ENCODE data around the gene ZNF14.

The ZNF14 gene

DNA sequence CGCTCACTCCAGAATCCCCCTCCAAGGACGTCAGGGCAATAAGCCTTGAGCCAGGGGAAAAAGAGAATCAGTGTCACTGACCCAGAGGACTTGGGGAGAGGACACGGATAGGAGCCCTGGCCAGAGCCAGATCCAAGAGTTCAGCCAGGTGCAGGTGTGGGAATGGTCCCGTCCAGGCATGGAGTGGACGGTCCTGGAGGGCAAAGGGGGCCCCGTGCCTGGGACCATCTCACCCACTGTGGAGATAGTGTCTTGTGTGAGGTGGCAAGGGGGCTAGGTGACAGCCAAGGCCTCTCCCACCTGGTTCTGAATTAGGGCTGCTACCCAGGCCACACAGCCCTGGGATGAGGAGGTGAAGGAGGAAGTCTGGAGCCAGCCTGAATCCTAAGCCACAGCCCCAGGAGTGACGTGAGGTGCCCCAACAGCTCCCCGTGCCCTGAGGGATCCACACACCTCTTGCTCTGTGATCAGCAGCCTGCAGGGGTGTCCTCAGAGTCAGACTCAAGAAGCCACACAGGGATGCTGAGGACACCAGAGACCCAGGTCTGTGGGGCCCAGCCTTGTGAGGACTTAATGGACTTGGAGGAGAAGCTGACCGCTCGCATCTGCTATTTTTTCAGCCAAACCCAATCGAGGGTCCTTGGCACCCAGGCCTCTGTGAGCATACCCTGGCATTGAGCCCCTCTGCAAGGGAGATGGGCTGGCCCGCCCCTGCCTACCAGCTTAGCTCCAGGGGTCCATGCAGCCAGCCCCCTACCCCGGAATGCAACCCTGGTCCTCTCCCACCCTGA lies 16.4 kb upstream of the ZNF14 start:
- H3K4me3 ChIP-seq (ENCODE audit: low read length): no peak overlapping the region
- TF ChIP-seq, protein P1, sequence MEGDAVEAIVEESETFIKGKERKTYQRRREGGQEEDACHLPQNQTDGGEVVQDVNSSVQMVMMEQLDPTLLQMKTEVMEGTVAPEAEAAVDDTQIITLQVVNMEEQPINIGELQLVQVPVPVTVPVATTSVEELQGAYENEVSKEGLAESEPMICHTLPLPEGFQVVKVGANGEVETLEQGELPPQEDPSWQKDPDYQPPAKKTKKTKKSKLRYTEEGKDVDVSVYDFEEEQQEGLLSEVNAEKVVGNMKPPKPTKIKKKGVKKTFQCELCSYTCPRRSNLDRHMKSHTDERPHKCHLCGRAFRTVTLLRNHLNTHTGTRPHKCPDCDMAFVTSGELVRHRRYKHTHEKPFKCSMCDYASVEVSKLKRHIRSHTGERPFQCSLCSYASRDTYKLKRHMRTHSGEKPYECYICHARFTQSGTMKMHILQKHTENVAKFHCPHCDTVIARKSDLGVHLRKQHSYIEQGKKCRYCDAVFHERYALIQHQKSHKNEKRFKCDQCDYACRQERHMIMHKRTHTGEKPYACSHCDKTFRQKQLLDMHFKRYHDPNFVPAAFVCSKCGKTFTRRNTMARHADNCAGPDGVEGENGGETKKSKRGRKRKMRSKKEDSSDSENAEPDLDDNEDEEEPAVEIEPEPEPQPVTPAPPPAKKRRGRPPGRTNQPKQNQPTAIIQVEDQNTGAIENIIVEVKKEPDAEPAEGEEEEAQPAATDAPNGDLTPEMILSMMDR (conservative IDR thresholded peaks at IDR 0.05; ENCODE audit: low read depth, low read length): no peak
- no peak for DNase-seq (ENCODE audit: low read depth)

DNA sequence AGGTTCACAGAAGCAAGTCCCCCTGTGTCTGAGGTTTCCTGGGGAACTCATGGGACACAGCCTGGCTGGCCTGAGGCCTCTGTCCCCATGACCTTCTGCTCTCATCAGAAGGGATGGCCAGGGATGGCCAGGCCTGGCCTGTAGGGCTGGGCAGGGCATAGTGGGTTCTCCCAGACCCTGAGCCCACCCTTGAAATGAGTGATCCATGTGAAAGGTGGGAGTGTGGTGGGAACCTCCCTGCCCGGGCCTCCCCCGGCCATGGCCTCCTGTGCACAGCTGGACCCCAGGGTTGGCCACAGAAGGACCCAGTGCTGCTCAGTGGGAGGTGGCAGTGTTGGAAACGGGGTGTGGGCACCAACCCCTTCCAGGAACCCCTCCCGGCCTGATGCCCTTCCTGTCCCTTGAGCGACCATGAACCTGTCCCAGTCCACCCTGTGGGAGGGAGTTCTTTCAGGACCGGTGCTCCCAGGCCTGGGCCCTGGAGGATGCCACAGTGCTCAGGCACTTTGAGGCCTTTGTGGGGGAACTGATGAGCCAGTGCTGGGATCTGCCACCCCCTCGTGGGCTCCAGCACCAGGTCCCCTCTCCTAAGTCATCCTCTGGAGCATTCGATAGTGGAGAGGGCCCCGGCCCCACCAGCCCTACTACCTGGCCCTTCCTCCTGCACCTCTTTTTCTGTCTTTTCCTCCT lies 15.5 kb upstream of the ZNF14 start:
- no peak for DNase-seq (ENCODE audit: low read depth)
- H3K4me3 ChIP-seq (ENCODE audit: low read length): no peak overlapping the region
- TF ChIP-seq, protein P1 (conservative IDR thresholded peaks at IDR 0.05; ENCODE audit: low read depth, low read length): no peak

DNA sequence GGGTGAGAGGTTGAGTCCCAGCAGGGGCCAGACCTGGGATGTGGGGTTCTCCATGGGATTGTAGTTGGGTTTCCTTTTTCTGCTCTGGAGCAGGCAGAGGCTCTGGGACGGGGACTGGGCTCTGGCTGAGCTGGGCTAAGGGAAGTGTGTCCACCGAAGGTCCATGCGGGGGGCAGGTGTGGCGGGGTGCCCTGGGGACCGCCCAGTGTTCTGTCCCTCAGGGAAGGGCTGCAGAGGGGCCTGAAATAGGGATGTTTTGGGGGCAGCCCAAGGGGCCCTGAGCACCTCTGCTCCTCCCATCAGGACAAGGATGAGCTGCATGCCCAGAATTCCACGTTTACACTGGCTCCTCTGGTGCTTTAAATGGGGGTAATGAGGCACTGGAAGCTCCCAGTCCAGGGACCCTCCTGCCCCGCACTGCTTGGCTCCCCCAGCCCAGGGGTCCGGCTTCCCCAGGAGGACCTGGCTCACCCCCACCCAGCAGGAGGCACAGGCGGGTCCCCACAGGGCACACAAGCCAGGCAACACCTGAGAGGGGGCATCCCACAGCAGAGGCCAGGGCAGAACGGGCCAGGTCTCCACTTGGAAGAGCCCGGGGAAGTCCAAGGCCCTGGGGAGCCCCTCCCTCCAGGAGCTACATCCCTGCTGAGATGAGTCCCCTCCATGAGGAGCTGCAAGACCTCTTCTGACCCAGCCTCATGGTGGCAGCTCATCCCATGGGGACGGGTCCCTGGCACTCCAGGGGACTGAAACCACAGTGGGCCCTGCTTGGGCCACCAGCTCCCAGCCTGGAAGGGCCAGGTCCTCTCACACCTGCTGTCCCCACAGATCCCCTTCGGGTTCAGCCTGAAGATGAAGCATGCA lies 14.7 kb upstream of the ZNF14 start:
- TF ChIP-seq, protein P1 (conservative IDR thresholded peaks at IDR 0.05; ENCODE audit: low read depth, low read length): no peak
- H3K4me3 ChIP-seq (ENCODE audit: low read length): no peak overlapping the region
- no peak for DNase-seq (ENCODE audit: low read depth)

DNA sequence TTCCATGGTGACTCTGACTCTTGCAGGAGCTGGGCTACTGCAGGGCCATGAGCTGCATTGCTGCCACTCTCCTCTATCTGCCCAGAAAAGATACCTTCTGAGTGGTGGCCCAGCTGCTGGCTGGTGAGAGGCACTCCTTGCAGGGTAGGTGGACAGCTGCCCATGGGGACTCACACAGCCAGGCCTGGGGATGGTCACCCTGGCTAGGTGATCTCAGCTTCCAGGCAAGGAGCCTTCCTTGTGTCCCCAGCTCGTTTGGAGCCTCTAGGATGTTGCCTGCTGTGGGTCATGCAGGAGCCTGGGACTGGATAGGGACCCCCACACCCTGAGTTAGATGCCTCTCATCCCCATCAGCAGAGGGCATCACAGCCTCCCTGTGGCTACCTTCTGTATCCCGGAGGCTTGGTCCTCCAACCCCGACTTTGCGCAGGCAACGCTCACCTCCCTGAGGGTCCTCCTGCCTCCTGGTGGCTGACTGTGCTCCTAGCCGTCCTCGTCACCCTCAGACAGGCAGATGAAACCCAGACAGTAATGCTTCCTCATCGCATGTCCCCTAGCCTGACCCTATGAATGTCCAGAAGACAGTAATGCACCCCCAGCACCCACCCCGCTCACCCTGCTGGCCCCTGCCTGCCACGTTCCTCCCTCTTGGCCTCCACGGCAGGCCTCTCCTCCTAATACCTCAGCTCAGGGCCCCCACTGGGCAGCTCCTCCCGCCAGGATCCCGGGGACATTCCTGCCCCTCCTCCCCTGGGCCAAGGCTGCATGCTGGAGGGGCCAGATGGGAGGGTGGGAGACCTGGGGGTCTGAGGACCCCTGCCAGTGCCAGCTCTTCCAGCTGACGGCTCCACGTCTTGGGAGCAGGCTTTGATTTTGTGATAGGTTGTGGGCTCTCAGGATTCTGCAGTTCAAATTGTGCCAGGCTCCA lies 13.6 kb upstream of the ZNF14 start:
- TF ChIP-seq, protein P1 (conservative IDR thresholded peaks at IDR 0.05; ENCODE audit: low read depth, low read length): no peak
- H3K4me3 ChIP-seq (ENCODE audit: low read length): no peak overlapping the region
- no peak for DNase-seq (ENCODE audit: low read depth)

DNA sequence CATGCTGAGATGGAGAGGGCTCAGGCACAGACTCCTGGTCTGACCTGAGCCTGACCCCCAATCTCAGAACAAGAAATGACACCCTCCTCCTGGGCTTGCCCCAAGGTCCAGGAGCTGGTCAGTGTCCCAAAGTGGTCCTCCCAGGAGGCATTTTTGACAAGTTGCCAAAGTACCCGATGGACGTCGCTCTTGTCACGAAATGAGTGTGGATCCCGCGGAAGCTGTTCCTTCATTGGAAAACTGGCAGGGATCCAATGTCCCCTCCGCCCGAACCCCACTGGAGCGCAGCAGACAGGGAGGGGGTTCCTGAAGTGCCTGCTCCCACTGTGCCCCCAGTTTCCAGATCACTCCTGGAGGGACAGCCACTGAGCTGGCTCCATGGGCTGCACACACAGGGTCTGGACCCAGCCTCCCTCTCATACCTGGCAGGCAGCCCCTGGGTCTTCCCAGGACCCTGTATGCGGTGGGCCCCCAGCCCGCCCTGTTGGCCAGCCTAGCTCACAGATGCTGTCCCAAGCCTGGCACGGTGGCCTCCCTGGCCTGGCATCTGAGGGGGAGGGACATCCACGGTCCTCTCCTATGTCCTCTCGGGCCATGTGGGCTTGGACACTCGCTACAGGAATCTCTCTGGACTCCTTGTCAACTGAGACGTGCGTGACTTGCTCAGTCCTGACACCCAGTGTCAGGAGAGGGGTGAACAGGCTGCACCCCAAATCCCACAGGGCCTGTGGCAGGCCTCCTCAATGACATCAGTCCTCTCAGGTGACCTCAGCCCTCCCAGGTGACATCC lies 12.8 kb upstream of the ZNF14 start:
- DNase-seq (ENCODE audit: low read depth): no peak
- TF ChIP-seq, protein P1 (conservative IDR thresholded peaks at IDR 0.05; ENCODE audit: low read depth, low read length): no peak
- no peak overlapping the region for H3K4me3 ChIP-seq (ENCODE audit: low read length)

All from retinal pigment epithelial cell (primary cell).